ENCODE measurements around the gene NME9. TPM values are rescaled to one million over a fixed set of nuclear protein-coding genes. Genes with fewer than 3 reads are reported as not detected.

The NME9 gene
- total and polyA plus RNA-seq, 2 donors from 2014 or later, result 0.73 to 3.5 TPM

- no peaks in the 10 kb centered on the region for H3K9me3 ChIP-seq (ENCODE audit: control insufficient read depth in 2 of 3, insufficient read depth in 1 of 3, low read length in 3 of 3)
- H3K4me1 ChIP-seq (ENCODE audit: control insufficient read depth in 2 of 3, insufficient read depth in 2 of 3, low read depth in 1 of 3, low read length in 3 of 3), result peaks cover 0 to 8% (median 0%) of the 10 kb centered on the region in 3 donors
- H3K9ac ChIP-seq (ENCODE audit: low read length in 3 of 3), result no peak overlapping the region
- H3K27ac ChIP-seq (ENCODE audit: low read depth in 2 of 2, low read length in 2 of 2), result no peak overlapping the region
- intact Hi-C loops (cut with DNase I), result no loop called here
- TF ChIP-seq CTCF (IDR thresholded peaks at IDR 0.05; ENCODE audit: borderline replicate concordance, extremely low read depth, insufficient read depth), result no peak
- DNase-seq, result no peak
- no peak overlapping the region for H3K4me3 ChIP-seq (ENCODE audit: low read length in 3 of 3)
- H3K27me3 ChIP-seq (ENCODE audit: control insufficient read depth, insufficient read depth, low read length), result no peaks in the 10 kb centered on the region
- FAIRE-seq, result no peak
- no peaks in the 10 kb centered on the region for H3K36me3 ChIP-seq (ENCODE audit: control insufficient read depth in 2 of 3, insufficient read depth in 3 of 3, low read length in 3 of 3)
Observed at GRCh38 chr3:138371070-138371965, 41.7 kb upstream of the NME9 start.

- Histone ChIP-seq H3K9me3 (ENCODE audit: control insufficient read depth in 2 of 3, insufficient read depth in 1 of 3, low read length in 3 of 3) (no peaks in the 10 kb centered on the region), H3K27ac (ENCODE audit: low read depth in 2 of 2, low read length in 2 of 2) (no peak overlapping the region), H3K4me1 (ENCODE audit: control insufficient read depth in 2 of 3, insufficient read depth in 2 of 3, low read depth in 1 of 3, low read length in 3 of 3) (peaks cover 0 to 12% (median 6%) of the 10 kb centered on the region in 3 donors), H3K4me3 (ENCODE audit: low read length in 3 of 3) (no peak overlapping the region), H3K9ac (ENCODE audit: low read length in 3 of 3) (no peak overlapping the region), H3K36me3 (ENCODE audit: control insufficient read depth in 2 of 3, insufficient read depth in 3 of 3, low read length in 3 of 3) (no peaks in the 10 kb centered on the region), H3K27me3 (ENCODE audit: control insufficient read depth, insufficient read depth, low read length) (no peaks in the 10 kb centered on the region)
- intact Hi-C loops (cut with DNase I), result no loop called here
- DNase-seq, result no peak
- no peak for FAIRE-seq
- TF ChIP-seq CTCF (IDR thresholded peaks at IDR 0.05; ENCODE audit: borderline replicate concordance, extremely low read depth, insufficient read depth), result no peak
Observed at GRCh38 chr3:138370321-138370720, 40.7 kb upstream of the NME9 start.

DNA sequence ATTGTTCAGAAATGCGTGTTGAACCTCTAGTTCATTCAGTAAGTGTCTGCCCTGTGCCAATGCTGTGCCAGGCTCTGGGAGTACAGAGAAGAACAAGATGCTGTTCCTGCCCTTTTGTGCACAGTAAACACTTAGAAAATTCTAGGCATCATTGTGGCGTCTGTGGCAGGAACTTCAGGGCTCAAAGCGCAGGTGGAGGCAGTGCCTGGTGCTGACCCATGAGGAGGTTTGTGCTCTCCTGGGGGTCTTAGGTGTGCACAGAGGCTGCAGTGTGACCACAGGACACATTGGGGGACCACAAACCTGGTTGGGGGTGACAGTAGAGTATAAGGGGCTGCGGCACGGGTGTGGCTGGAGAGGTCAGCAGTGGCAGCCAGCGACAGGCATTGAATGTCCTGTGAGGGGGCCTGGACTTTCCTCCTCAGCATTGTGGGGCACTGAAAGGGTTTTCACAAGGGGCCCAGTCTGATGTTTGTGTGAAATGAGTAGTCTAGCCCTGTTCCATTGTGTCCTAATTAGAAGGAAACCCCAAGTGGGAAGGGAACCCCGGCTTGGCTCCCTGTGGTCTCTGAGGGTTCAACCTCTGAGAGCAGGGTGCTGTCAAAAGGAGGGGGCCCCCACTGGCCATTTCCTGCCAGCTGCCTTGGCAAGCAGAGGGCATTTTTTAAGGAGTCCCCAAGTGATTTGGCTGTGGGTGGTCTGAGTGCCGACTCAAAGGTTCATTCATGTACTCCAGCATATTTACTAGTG lies 39.7 kb upstream of the NME9 start:
- H3K4me3 ChIP-seq (ENCODE audit: low read length in 3 of 3), result no peak overlapping the region
- peaks cover 0 to 16% (median 6%) of the 10 kb centered on the region in 3 donors for H3K4me1 ChIP-seq (ENCODE audit: control insufficient read depth in 2 of 3, insufficient read depth in 2 of 3, low read depth in 1 of 3, low read length in 3 of 3)
- intact Hi-C loops (cut with DNase I), result no loop called here
- no peaks in the 10 kb centered on the region for H3K36me3 ChIP-seq (ENCODE audit: control insufficient read depth in 2 of 3, insufficient read depth in 3 of 3, low read length in 3 of 3)
- no peaks in the 10 kb centered on the region for H3K9me3 ChIP-seq (ENCODE audit: control insufficient read depth in 2 of 3, insufficient read depth in 1 of 3, low read length in 3 of 3)
- no peaks in the 10 kb centered on the region for H3K27me3 ChIP-seq (ENCODE audit: control insufficient read depth, insufficient read depth, low read length)
- no peak overlapping the region for H3K9ac ChIP-seq (ENCODE audit: low read length in 3 of 3)
- no peak for FAIRE-seq
- no peak for TF ChIP-seq CTCF (IDR thresholded peaks at IDR 0.05; ENCODE audit: borderline replicate concordance, extremely low read depth, insufficient read depth)
- DNase-seq, result no peak
- no peak overlapping the region for H3K27ac ChIP-seq (ENCODE audit: low read depth in 2 of 2, low read length in 2 of 2)

All from kidney (tissue), 14 donors.